ENCODE results near the gene CX3CR1. TPM values are rescaled to one million over a fixed set of nuclear protein-coding genes. Genes with fewer than 3 reads are reported as not detected.

Gene CX3CR1
- total RNA-seq, 1 donor from 2014 or later: 3.1 TPM

- Histone ChIP-seq H3K9me3 (ENCODE audit: control insufficient read depth in 3 of 3, low read length in 3 of 3) (no peaks in the 10 kb centered on the region), H3K4me1 (ENCODE audit: control insufficient read depth in 3 of 3, insufficient read depth in 3 of 3, low read length in 3 of 3) (no peaks in the 10 kb centered on the region), H3K36me3 (ENCODE audit: control insufficient read depth in 3 of 3, insufficient read depth in 3 of 3, low read length in 3 of 3) (no peaks in the 10 kb centered on the region), H3K4me3 (ENCODE audit: low read length in 3 of 3) (no peak overlapping the region), H3K27me3 (ENCODE audit: control insufficient read depth in 3 of 3, insufficient read depth in 3 of 3, low read length in 3 of 3) (no peaks in the 10 kb centered on the region), H3K27ac (ENCODE audit: low read depth, low read length) (no peak overlapping the region), H3K9ac (ENCODE audit: low read depth in 1 of 3, low read length in 3 of 3) (no peak overlapping the region)
Measured at GRCh38 chr3:39319249-39319648, 39.4 kb upstream of the CX3CR1 start.

GRCh38 chr3:39318301-39318700 lies 38.5 kb upstream of the CX3CR1 start:
- H3K36me3 ChIP-seq (ENCODE audit: control insufficient read depth in 3 of 3, insufficient read depth in 3 of 3, low read length in 3 of 3): no peaks in the 10 kb centered on the region

GRCh38 chr3:39317571-39318169 lies 37.8 kb upstream of the CX3CR1 start:
- Histone ChIP-seq H3K27ac (ENCODE audit: low read depth, low read length) (no peak overlapping the region), H3K9ac (ENCODE audit: low read depth in 1 of 3, low read length in 3 of 3) (no peak overlapping the region), H3K4me1 (ENCODE audit: control insufficient read depth in 3 of 3, insufficient read depth in 3 of 3, low read length in 3 of 3) (no peaks in the 10 kb centered on the region), H3K27me3 (ENCODE audit: control insufficient read depth in 3 of 3, insufficient read depth in 3 of 3, low read length in 3 of 3) (no peaks in the 10 kb centered on the region), H3K4me3 (ENCODE audit: low read length in 3 of 3) (no peak overlapping the region), H3K9me3 (ENCODE audit: control insufficient read depth in 3 of 3, low read length in 3 of 3) (no peaks in the 10 kb centered on the region), H3K36me3 (ENCODE audit: control insufficient read depth in 3 of 3, insufficient read depth in 3 of 3, low read length in 3 of 3) (no peaks in the 10 kb centered on the region)

More at GRCh38 chr3:39318301-39318700, 38.5 kb upstream of the CX3CR1 start:
- Histone ChIP-seq H3K9me3 (ENCODE audit: control insufficient read depth in 3 of 3, low read length in 3 of 3) (no peaks in the 10 kb centered on the region), H3K27ac (ENCODE audit: low read depth, low read length) (no peak overlapping the region), H3K4me1 (ENCODE audit: control insufficient read depth in 3 of 3, insufficient read depth in 3 of 3, low read length in 3 of 3) (no peaks in the 10 kb centered on the region), H3K4me3 (ENCODE audit: low read length in 3 of 3) (no peak overlapping the region), H3K27me3 (ENCODE audit: control insufficient read depth in 3 of 3, insufficient read depth in 3 of 3, low read length in 3 of 3) (no peaks in the 10 kb centered on the region), H3K9ac (ENCODE audit: low read depth in 1 of 3, low read length in 3 of 3) (no peak overlapping the region)

- no peak overlapping the region for H3K27ac ChIP-seq (ENCODE audit: low read depth, low read length)
- H3K36me3 ChIP-seq (ENCODE audit: control insufficient read depth in 3 of 3, insufficient read depth in 3 of 3, low read length in 3 of 3): no peaks in the 10 kb centered on the region
- no peaks in the 10 kb centered on the region for H3K4me1 ChIP-seq (ENCODE audit: control insufficient read depth in 3 of 3, insufficient read depth in 3 of 3, low read length in 3 of 3)
- no peak overlapping the region for H3K4me3 ChIP-seq (ENCODE audit: low read length in 3 of 3)
- no peaks in the 10 kb centered on the region for H3K27me3 ChIP-seq (ENCODE audit: control insufficient read depth in 3 of 3, insufficient read depth in 3 of 3, low read length in 3 of 3)
- no peak overlapping the region for H3K9ac ChIP-seq (ENCODE audit: low read depth in 1 of 3, low read length in 3 of 3)
- no peaks in the 10 kb centered on the region for H3K9me3 ChIP-seq (ENCODE audit: control insufficient read depth in 3 of 3, low read length in 3 of 3)
Measured at GRCh38 chr3:39315420-39315819, 35.6 kb upstream of the CX3CR1 start.

GRCh38 chr3:39313289-39313688 lies 33.5 kb upstream of the CX3CR1 start:
- no peak overlapping the region for H3K4me3 ChIP-seq (ENCODE audit: low read length in 3 of 3)
- no peaks in the 10 kb centered on the region for H3K36me3 ChIP-seq (ENCODE audit: control insufficient read depth in 3 of 3, insufficient read depth in 3 of 3, low read length in 3 of 3)
- no peaks in the 10 kb centered on the region for H3K9me3 ChIP-seq (ENCODE audit: control insufficient read depth in 3 of 3, low read length in 3 of 3)
- H3K4me1 ChIP-seq (ENCODE audit: control insufficient read depth in 3 of 3, insufficient read depth in 3 of 3, low read length in 3 of 3): no peaks in the 10 kb centered on the region
- H3K27ac ChIP-seq (ENCODE audit: low read depth, low read length): no peak overlapping the region
- no peaks in the 10 kb centered on the region for H3K27me3 ChIP-seq (ENCODE audit: control insufficient read depth in 3 of 3, insufficient read depth in 3 of 3, low read length in 3 of 3)
- no peak overlapping the region for H3K9ac ChIP-seq (ENCODE audit: low read depth in 1 of 3, low read length in 3 of 3)

- no peaks in the 10 kb centered on the region for H3K4me1 ChIP-seq (ENCODE audit: control insufficient read depth in 3 of 3, insufficient read depth in 3 of 3, low read length in 3 of 3)
- H3K4me3 ChIP-seq (ENCODE audit: low read length in 3 of 3): no peak overlapping the region
- H3K9ac ChIP-seq (ENCODE audit: low read depth in 1 of 3, low read length in 3 of 3): no peak overlapping the region
- no peaks in the 10 kb centered on the region for H3K36me3 ChIP-seq (ENCODE audit: control insufficient read depth in 3 of 3, insufficient read depth in 3 of 3, low read length in 3 of 3)
- H3K27ac ChIP-seq (ENCODE audit: low read depth, low read length): no peak overlapping the region
- peaks cover 0 to 8% (median 5%) of the 10 kb centered on the region in 3 donors for H3K9me3 ChIP-seq (ENCODE audit: control insufficient read depth in 3 of 3, low read length in 3 of 3)
- H3K27me3 ChIP-seq (ENCODE audit: control insufficient read depth in 3 of 3, insufficient read depth in 3 of 3, low read length in 3 of 3): no peaks in the 10 kb centered on the region
Measured at GRCh38 chr3:39302178-39302577, 22.3 kb upstream of the CX3CR1 start.

- peaks cover 0 to 8% (median 5%) of the 10 kb centered on the region in 3 donors for H3K9me3 ChIP-seq (ENCODE audit: control insufficient read depth in 3 of 3, low read length in 3 of 3)
- no peaks in the 10 kb centered on the region for H3K4me1 ChIP-seq (ENCODE audit: control insufficient read depth in 3 of 3, insufficient read depth in 3 of 3, low read length in 3 of 3)
- H3K27me3 ChIP-seq (ENCODE audit: control insufficient read depth in 3 of 3, insufficient read depth in 3 of 3, low read length in 3 of 3): no peaks in the 10 kb centered on the region
- no peak overlapping the region for H3K9ac ChIP-seq (ENCODE audit: low read depth in 1 of 3, low read length in 3 of 3)
- no peak overlapping the region for H3K4me3 ChIP-seq (ENCODE audit: low read length in 3 of 3)
- no peaks in the 10 kb centered on the region for H3K36me3 ChIP-seq (ENCODE audit: control insufficient read depth in 3 of 3, insufficient read depth in 3 of 3, low read length in 3 of 3)
- H3K27ac ChIP-seq (ENCODE audit: low read depth, low read length): no peak overlapping the region
Measured at GRCh38 chr3:39299279-39299678, 19.4 kb upstream of the CX3CR1 start.

GRCh38 chr3:39296197-39297077 lies 16.6 kb upstream of the CX3CR1 start:
- H3K36me3 ChIP-seq (ENCODE audit: control insufficient read depth in 3 of 3, insufficient read depth in 3 of 3, low read length in 3 of 3): no peaks in the 10 kb centered on the region
- H3K27me3 ChIP-seq (ENCODE audit: control insufficient read depth in 3 of 3, insufficient read depth in 3 of 3, low read length in 3 of 3): no peaks in the 10 kb centered on the region
- peaks cover 0 to 8% (median 6%) of the 10 kb centered on the region in 3 donors for H3K4me1 ChIP-seq (ENCODE audit: control insufficient read depth in 3 of 3, insufficient read depth in 3 of 3, low read length in 3 of 3)
- no peak overlapping the region for H3K4me3 ChIP-seq (ENCODE audit: low read length in 3 of 3)
- H3K9ac ChIP-seq (ENCODE audit: low read depth in 1 of 3, low read length in 3 of 3): no peak overlapping the region
- peaks cover 0 to 8% (median 3%) of the 10 kb centered on the region in 3 donors for H3K9me3 ChIP-seq (ENCODE audit: control insufficient read depth in 3 of 3, low read length in 3 of 3)
- H3K27ac ChIP-seq (ENCODE audit: low read depth, low read length): no peak overlapping the region

- Histone ChIP-seq H3K36me3 (ENCODE audit: control insufficient read depth in 3 of 3, insufficient read depth in 3 of 3, low read length in 3 of 3) (no peaks in the 10 kb centered on the region), H3K27ac (ENCODE audit: low read depth, low read length) (no peak overlapping the region), H3K27me3 (ENCODE audit: control insufficient read depth in 3 of 3, insufficient read depth in 3 of 3, low read length in 3 of 3) (no peaks in the 10 kb centered on the region), H3K9me3 (ENCODE audit: control insufficient read depth in 3 of 3, low read length in 3 of 3) (peaks cover 0 to 8% (median 0%) of the 10 kb centered on the region in 3 donors), H3K4me1 (ENCODE audit: control insufficient read depth in 3 of 3, insufficient read depth in 3 of 3, low read length in 3 of 3) (peaks cover 0 to 8% (median 6%) of the 10 kb centered on the region in 3 donors), H3K9ac (ENCODE audit: low read depth in 1 of 3, low read length in 3 of 3) (no peak overlapping the region), H3K4me3 (ENCODE audit: low read length in 3 of 3) (no peak overlapping the region)
Measured at GRCh38 chr3:39295184-39295775, 15.4 kb upstream of the CX3CR1 start.
